CD8-positive, alpha-beta memory T cell (primary cell): Measurements from ENCODE around the gene ZMIZ1. TPM values are rescaled to one million over a fixed set of nuclear protein-coding genes. Genes with fewer than 3 reads are reported as not detected.

ENCODE experiments used
- CTCF ChIA-PET: fragments of 350-600 bp; sonication (Branson Sonifier 250); formaldehyde crosslinking; loops from one replicate; lab custom pipeline; 2021; ENCODE audit warnings: antibody characterized with exemption; lab: Charles Lee
- POLR2A ChIA-PET: fragments of 350-600 bp; sonication (Branson Sonifier 250); formaldehyde crosslinking; loops from one replicate; lab custom pipeline; 2021; ENCODE audit warnings: antibody characterized with exemption; lab: Charles Lee
- DNase-seq, 5 donors: peaks; one replicate each; pipeline versions ENCODE4 v3.0.0 to v3.0.0-alpha.2; 2020 to 2022; ENCODE audit warnings: mixed read lengths in 1 of 5
- H3K27ac ChIP-seq: one replicate; pipeline ENCODE4 v1.7.0; 2013; ENCODE audit warnings: low read depth, mild to moderate bottlenecking, low read length, moderate library complexity
- H3K27me3 ChIP-seq: 2 replicates; pipeline ENCODE4 v1.7.0; 2013; ENCODE audit warnings: low read length, mild to moderate bottlenecking; ENCODE audit not compliant: insufficient read depth, poor library complexity, severe bottlenecking
- H3K36me3 ChIP-seq: 2 replicates; pipeline ENCODE4 v1.7.0; 2013; ENCODE audit warnings: mild to moderate bottlenecking, low read length, moderate library complexity; ENCODE audit not compliant: insufficient read depth
- H3K4me1 ChIP-seq: 2 replicates; pipeline ENCODE4 v1.7.0; 2013; ENCODE audit warnings: mild to moderate bottlenecking, low read length, moderate library complexity; ENCODE audit not compliant: insufficient read depth
- H3K4me3 ChIP-seq: 2 replicates; pipeline ENCODE4 v1.7.0; 2013; ENCODE audit warnings: mild to moderate bottlenecking, low read length
- H3K9me3 ChIP-seq: 2 replicates; pipeline ENCODE4 v1.7.0; 2013; ENCODE audit warnings: mild to moderate bottlenecking, low read length
- H3K27ac Mint-ChIP-seq, 8 donors: one replicate each; pipeline ENCODE4 v1.8.0; 2020 to 2021; ENCODE audit warnings: mixed read lengths in 8 of 8, mild to moderate bottlenecking in 6 of 8, inconsistent platforms in 3 of 8, moderate library complexity in 3 of 8
- H3K27me3 Mint-ChIP-seq, 2 donors: one replicate each; pipeline ENCODE4 v1.8.0; 2020 to 2021; ENCODE audit warnings: mixed read lengths in 2 of 2, mild to moderate bottlenecking in 1 of 2, moderate library complexity in 1 of 2
- H3K36me3 Mint-ChIP-seq, 3 donors: one replicate each; pipeline ENCODE4 v1.8.0; 2020 to 2021; ENCODE audit warnings: mixed read lengths in 3 of 3, inconsistent platforms in 1 of 3, mild to moderate bottlenecking in 1 of 3
- H3K4me1 Mint-ChIP-seq, 3 donors: one replicate each; pipeline ENCODE4 v1.8.0; 2020 to 2021; ENCODE audit warnings: mixed read lengths in 3 of 3, inconsistent platforms in 1 of 3, mild to moderate bottlenecking in 1 of 3
- H3K4me3 Mint-ChIP-seq, 7 donors: one replicate each; pipeline ENCODE4 v1.8.0; 2020 to 2021; ENCODE audit warnings: mixed read lengths in 7 of 7, mild to moderate bottlenecking in 6 of 7, moderate library complexity in 4 of 7, inconsistent platforms in 2 of 7
- H3K9me3 Mint-ChIP-seq, 5 donors: one replicate each; pipeline ENCODE4 v1.8.0; 2020 to 2022; ENCODE audit warnings: mixed read lengths in 5 of 5, mild to moderate bottlenecking in 3 of 5, moderate library complexity in 2 of 5, inconsistent platforms in 1 of 5
- polyA plus RNA-seq: library from polyadenylated mRNA; unstranded; fragments of 300-500 nt; fragmentation: Illumina TruSeq; gene quantifications from one replicate; pipeline ENCODE4 v1.2.3, GENCODE V29; 2021
- total RNA-seq, 2 experiments: library from RNA; stranded (reverse); gene quantifications; one replicate each; pipeline ENCODE4 v1.2.3, GENCODE V29; 2021

ZMIZ1 gene
- total and polyA plus RNA-seq, 3 experiments from 2014 or later: 8.0 to 36.3 (median 34.7) TPM

GRCh38 chr10:79310911-79311573 lies 242.3 kb downstream of the ZMIZ1 start:
- Histone ChIP-seq H3K27ac (no peak overlapping the region), H3K9me3 (no peaks in the 10 kb centered on the region), H3K36me3 (peaks cover 6% of the 10 kb centered on the region), H3K4me3 (no peak overlapping the region), H3K27me3 (no peaks in the 10 kb centered on the region), H3K4me1 (peaks cover 2% of the 10 kb centered on the region)
- H3K9me3 Mint-ChIP-seq: no peaks in the 10 kb centered on the region
- no peak overlapping the region for H3K4me3 Mint-ChIP-seq
- ChIA-PET CTCF (no interaction called here), POLR2A (no interaction called here)
- H3K27me3 Mint-ChIP-seq: no peaks in the 10 kb centered on the region
- peaks cover 6 to 54% (median 11%) of the 10 kb centered on the region in 3 donors for H3K36me3 Mint-ChIP-seq
- H3K27ac Mint-ChIP-seq: no peak overlapping the region
- no peak for DNase-seq
- peaks cover 6 to 7% (median 7%) of the 10 kb centered on the region in 3 donors for H3K4me1 Mint-ChIP-seq

- H3K9me3 Mint-ChIP-seq: no peaks in the 10 kb centered on the region
- no peak overlapping the region for H3K4me3 Mint-ChIP-seq
- H3K4me3 ChIP-seq: no peak overlapping the region
- POLR2A ChIA-PET: no interaction called here
- peaks cover 12 to 15% (median 15%) of the 10 kb centered on the region in 3 donors for H3K4me1 Mint-ChIP-seq
- no peak overlapping the region for H3K27ac ChIP-seq
- peaks cover 0 to 1% of the 10 kb centered on the region in 2 donors for H3K27me3 Mint-ChIP-seq
- H3K4me1 ChIP-seq: peaks cover 10% of the 10 kb centered on the region
- H3K27ac Mint-ChIP-seq: peak overlapping the region in 1 of 8 donors; percentile 20
- DNase-seq: no peak
- CTCF ChIA-PET: no interaction called here
- no peaks in the 10 kb centered on the region for H3K9me3 ChIP-seq
- no peaks in the 10 kb centered on the region for H3K27me3 ChIP-seq
- peaks cover 6% of the 10 kb centered on the region for H3K36me3 ChIP-seq
- H3K36me3 Mint-ChIP-seq: peaks cover 6 to 47% (median 9%) of the 10 kb centered on the region in 3 donors
Observed at GRCh38 chr10:79311581-79312407, 243.0 kb downstream of the ZMIZ1 start.

- Histone ChIP-seq H3K27me3 (no peaks in the 10 kb centered on the region), H3K4me3 (no peak overlapping the region), H3K4me1 (peaks cover 18% of the 10 kb centered on the region), H3K36me3 (peaks cover 4% of the 10 kb centered on the region), H3K9me3 (no peaks in the 10 kb centered on the region), H3K27ac (no peak overlapping the region)
- ChIA-PET POLR2A (no interaction called here), CTCF (no interaction called here)
- no peak for DNase-seq
- Mint-ChIP-seq H3K4me3 (no peak overlapping the region), H3K4me1 (peaks cover 21 to 24% (median 24%) of the 10 kb centered on the region in 3 donors), H3K36me3 (peaks cover 4 to 42% (median 9%) of the 10 kb centered on the region in 3 donors), H3K27me3 (peaks cover 0 to 4% of the 10 kb centered on the region in 2 donors), H3K27ac (no peak overlapping the region), H3K9me3 (peaks cover 0 to 3% (median under 1%) of the 10 kb centered on the region in 5 donors)
Observed at GRCh38 chr10:79312601-79313187, 243.9 kb downstream of the ZMIZ1 start.

- H3K27ac Mint-ChIP-seq: no peak overlapping the region
- no peak overlapping the region for H3K4me3 Mint-ChIP-seq
- POLR2A ChIA-PET: no interaction called here
- CTCF ChIA-PET: no interaction called here
- DNase-seq: no peak
- peaks cover 0 to 36% (median 5%) of the 10 kb centered on the region in 3 donors for H3K36me3 Mint-ChIP-seq
- peaks cover 25% of the 10 kb centered on the region for H3K4me1 ChIP-seq
- H3K27ac ChIP-seq: no peak overlapping the region
- H3K27me3 Mint-ChIP-seq: peaks cover 0 to 4% of the 10 kb centered on the region in 2 donors
- H3K4me3 ChIP-seq: no peak overlapping the region
- H3K36me3 ChIP-seq: no peaks in the 10 kb centered on the region
- peaks cover 28 to 30% (median 30%) of the 10 kb centered on the region in 3 donors for H3K4me1 Mint-ChIP-seq
- peaks cover 0 to 4% (median 3%) of the 10 kb centered on the region in 5 donors for H3K9me3 Mint-ChIP-seq
- H3K9me3 ChIP-seq: no peaks in the 10 kb centered on the region
- no peaks in the 10 kb centered on the region for H3K27me3 ChIP-seq
Observed at GRCh38 chr10:79313320-79313719, 244.6 kb downstream of the ZMIZ1 start.

- Mint-ChIP-seq H3K27ac (peak overlapping the region in 2 of 8 donors; percentile 42 to 50), H3K36me3 (peaks cover 0 to 29% (median 5%) of the 10 kb centered on the region in 3 donors), H3K4me1 (peaks cover 34 to 36% (median 36%) of the 10 kb centered on the region in 3 donors), H3K4me3 (no peak overlapping the region), H3K9me3 (peaks cover 0 to 4% (median 3%) of the 10 kb centered on the region in 5 donors), H3K27me3 (peaks cover 0 to 4% of the 10 kb centered on the region in 2 donors)
- POLR2A ChIA-PET: no interaction called here
- Histone ChIP-seq H3K27me3 (no peaks in the 10 kb centered on the region), H3K4me3 (no peak overlapping the region), H3K27ac (no peak overlapping the region), H3K9me3 (no peaks in the 10 kb centered on the region), H3K4me1 (peaks cover 31% of the 10 kb centered on the region), H3K36me3 (no peaks in the 10 kb centered on the region)
- CTCF ChIA-PET: no interaction called here
- no peak for DNase-seq
Observed at GRCh38 chr10:79313911-79314439, 245.2 kb downstream of the ZMIZ1 start.

- CTCF ChIA-PET: interaction anchor here (1.3 to 5.0 kb wide), 3 partner anchors 28 to 59 kb away, joined by 3 to 37 read pairs (median 11); partner anchors contain the start of gene PPIF
- H3K9me3 ChIP-seq: no peaks in the 10 kb centered on the region
- no peaks in the 10 kb centered on the region for H3K36me3 ChIP-seq
- POLR2A ChIA-PET: interaction anchor here (1.1 to 1.5 kb wide), 2 partner anchors 65 to 1013 kb away, joined by 3 read pairs; no protein-coding TSS in a partner anchor
- peak overlapping the region in 1 of 8 donors; percentile 75 for H3K27ac Mint-ChIP-seq
- H3K4me3 Mint-ChIP-seq: no peak overlapping the region
- no peaks in the 10 kb centered on the region for H3K27me3 ChIP-seq
- H3K9me3 Mint-ChIP-seq: peaks cover 0 to 4% (median 3%) of the 10 kb centered on the region in 5 donors
- H3K4me1 Mint-ChIP-seq: peaks cover 44 to 47% (median 46%) of the 10 kb centered on the region in 3 donors
- no peak for DNase-seq
- H3K27ac ChIP-seq: no peak overlapping the region
- peaks cover 0 to 4% of the 10 kb centered on the region in 2 donors for H3K27me3 Mint-ChIP-seq
- no peak overlapping the region for H3K4me3 ChIP-seq
- H3K4me1 ChIP-seq: peaks cover 41% of the 10 kb centered on the region
- peaks cover 0 to 22% (median 1%) of the 10 kb centered on the region in 3 donors for H3K36me3 Mint-ChIP-seq
Observed at GRCh38 chr10:79314761-79315601, 246.2 kb downstream of the ZMIZ1 start.

GRCh38 chr10:79315602-79315920 lies 246.8 kb downstream of the ZMIZ1 start:
- H3K36me3 Mint-ChIP-seq: peaks cover 0 to 22% (median 1%) of the 10 kb centered on the region in 3 donors
- H3K9me3 Mint-ChIP-seq: peaks cover 0 to 4% (median 3%) of the 10 kb centered on the region in 5 donors
- peaks cover 0 to 4% of the 10 kb centered on the region in 2 donors for H3K27me3 Mint-ChIP-seq
- no peak overlapping the region for H3K27ac ChIP-seq
- H3K27ac Mint-ChIP-seq: peak overlapping the region in 1 of 8 donors; percentile 75
- H3K36me3 ChIP-seq: no peaks in the 10 kb centered on the region
- no peak for DNase-seq
- no peak overlapping the region for H3K4me3 ChIP-seq
- CTCF ChIA-PET: interaction anchor here (1.2 to 5.0 kb wide), 5 partner anchors 15 to 59 kb away, joined by 3 to 37 read pairs (median 10); partner anchors contain the start of gene PPIF
- POLR2A ChIA-PET: interaction anchor here (1.1 to 1.5 kb wide), 2 partner anchors 66 to 1014 kb away, joined by 3 read pairs; no protein-coding TSS in a partner anchor
- no peak overlapping the region for H3K4me3 Mint-ChIP-seq
- H3K4me1 Mint-ChIP-seq: peaks cover 50 to 52% (median 52%) of the 10 kb centered on the region in 3 donors
- H3K9me3 ChIP-seq: no peaks in the 10 kb centered on the region
- no peaks in the 10 kb centered on the region for H3K27me3 ChIP-seq
- peaks cover 47% of the 10 kb centered on the region for H3K4me1 ChIP-seq
